A673 (cell line): Measurements from ENCODE around the gene CRNKL1. TPM values are rescaled to one million over a fixed set of nuclear protein-coding genes. Genes with fewer than 3 reads are reported as not detected.

Experiments used
- BruUV-seq: library from RNA; stranded (reverse); fragments of 400-500 nt; replicated peaks from 2 replicates; lab custom pipeline; 2021; lab: Mats Ljungman, UMichigan
- CTCF ChIA-PET: fragments of 300-600 bp; sonication (Branson Sonifier 250); formaldehyde crosslinking; loops from one replicate; lab custom pipeline; 2022; ENCODE audit warnings: antibody characterized with exemption; lab: Charles Lee
- POLR2A ChIA-PET: fragments of 300-600 bp; sonication (Branson Sonifier 250); formaldehyde crosslinking; loops from one replicate; lab custom pipeline; 2022; ENCODE audit warnings: antibody characterized with exemption; ENCODE audit not compliant: low non-redundant PET; lab: Charles Lee
- DNase-seq: peaks from one replicate; pipeline ENCODE4 v3.0.0-alpha.2; 2015; ENCODE audit warnings: low spot score
- H3K27ac ChIP-seq: fragments of 200-600 bp; sonication (generic); 2 replicates; pipeline ENCODE4 v1.5.1; 2016; ENCODE audit warnings: mixed run types, low read depth, mild to moderate bottlenecking, mixed read lengths, antibody characterized with exemption, low read length; ENCODE audit not compliant: poor library complexity, severe bottlenecking
- H3K27me3 ChIP-seq: fragments of 200-600 bp; sonication (generic); replicated peaks from 2 replicates; pipeline ENCODE4 v1.6.1; 2017; ENCODE audit warnings: mixed run types, low read depth, mild to moderate bottlenecking, mixed read lengths, antibody characterized with exemption, low read length; ENCODE audit not compliant: insufficient read depth, poor library complexity
- H3K36me3 ChIP-seq: fragments of 200-600 bp; sonication (generic); 2 replicates; pipeline ENCODE4 v1.6.1; 2016; ENCODE audit warnings: mixed run types, mild to moderate bottlenecking, mixed read lengths, antibody characterized with exemption, low read length; ENCODE audit not compliant: insufficient read depth, poor library complexity, severe bottlenecking
- H3K4me1 ChIP-seq: fragments of 200-600 bp; sonication (generic); 2 replicates; pipeline ENCODE4 v1.6.1; 2017; ENCODE audit warnings: mixed run types, mild to moderate bottlenecking, mixed read lengths, antibody characterized with exemption, low read length; ENCODE audit not compliant: insufficient read depth, poor library complexity, severe bottlenecking
- H3K4me3 ChIP-seq: fragments of 200-600 bp; sonication (generic); 2 replicates; pipeline ENCODE4 v1.5.1; 2016; ENCODE audit warnings: low read depth, mixed run types, mild to moderate bottlenecking, mixed read lengths, low read length; ENCODE audit not compliant: poor library complexity, severe bottlenecking
- H3K9me3 ChIP-seq: fragments of 200-600 bp; sonication (generic); 2 replicates; pipeline ENCODE4 v1.6.1; 2016; ENCODE audit warnings: mixed run types, low read depth, mild to moderate bottlenecking, mixed read lengths, antibody characterized with exemption, low read length; ENCODE audit not compliant: poor library complexity, severe bottlenecking
- EZH2 ChIP-seq: fragments of 200-600 bp; sonication (generic); IDR thresholded peaks from 2 replicates; pipeline ENCODE4 v1.6.1; 2017; ENCODE audit warnings: borderline replicate concordance, low read depth, mild to moderate bottlenecking, mixed read lengths, antibody characterized with exemption, low read length; ENCODE audit not compliant: poor library complexity, severe bottlenecking
- intact Hi-C: fragments of 100-400 bp; cut with micrococcal nuclease; formaldehyde crosslinking; loops from one replicate; pipeline ENCODE4 v1.10.0; 2022; ENCODE audit not compliant: unreplicated experiment
- total RNA-seq: library from RNA; stranded (reverse); gene quantifications from 2 replicates; pipeline ENCODE4 v1.2.3, GENCODE V29; 2021
- TF ChIP-seq, protein P1 (sequence below): fragments of 300-800, 200-600 bp; sonication (generic); conservative IDR thresholded peaks from 2 replicates; pipeline ENCODE4 v1.5.1; 2017; ENCODE audit warnings: low read depth, mild to moderate bottlenecking, antibody characterized with exemption, low read length, moderate library complexity, mixed read lengths

Gene CRNKL1
- total RNA-seq, 1 experiment from 2014 or later: 25.1 TPM

- no peaks in the 10 kb centered on the region for H3K36me3 ChIP-seq
- no peaks in the 10 kb centered on the region for H3K27me3 ChIP-seq
- BruUV-seq: no TSS peak
- ChIA-PET POLR2A (interaction anchor here (0.5 kb wide), 1 partner anchor 74 kb away, joined by 6 read pairs; no protein-coding TSS in a partner anchor), CTCF (interaction anchor here (0.6 to 1.5 kb wide), 2 partner anchors 108 to 209 kb away, joined by 3 to 4 read pairs; no protein-coding TSS in a partner anchor)
- no peak for DNase-seq
- H3K9me3 ChIP-seq: no peaks in the 10 kb centered on the region
- peaks cover 67% of the 10 kb centered on the region for H3K4me1 ChIP-seq
- H3K4me3 ChIP-seq: no peak overlapping the region
- TF ChIP-seq, protein P1, sequence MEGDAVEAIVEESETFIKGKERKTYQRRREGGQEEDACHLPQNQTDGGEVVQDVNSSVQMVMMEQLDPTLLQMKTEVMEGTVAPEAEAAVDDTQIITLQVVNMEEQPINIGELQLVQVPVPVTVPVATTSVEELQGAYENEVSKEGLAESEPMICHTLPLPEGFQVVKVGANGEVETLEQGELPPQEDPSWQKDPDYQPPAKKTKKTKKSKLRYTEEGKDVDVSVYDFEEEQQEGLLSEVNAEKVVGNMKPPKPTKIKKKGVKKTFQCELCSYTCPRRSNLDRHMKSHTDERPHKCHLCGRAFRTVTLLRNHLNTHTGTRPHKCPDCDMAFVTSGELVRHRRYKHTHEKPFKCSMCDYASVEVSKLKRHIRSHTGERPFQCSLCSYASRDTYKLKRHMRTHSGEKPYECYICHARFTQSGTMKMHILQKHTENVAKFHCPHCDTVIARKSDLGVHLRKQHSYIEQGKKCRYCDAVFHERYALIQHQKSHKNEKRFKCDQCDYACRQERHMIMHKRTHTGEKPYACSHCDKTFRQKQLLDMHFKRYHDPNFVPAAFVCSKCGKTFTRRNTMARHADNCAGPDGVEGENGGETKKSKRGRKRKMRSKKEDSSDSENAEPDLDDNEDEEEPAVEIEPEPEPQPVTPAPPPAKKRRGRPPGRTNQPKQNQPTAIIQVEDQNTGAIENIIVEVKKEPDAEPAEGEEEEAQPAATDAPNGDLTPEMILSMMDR: no peak
- TF ChIP-seq EZH2: no peak
- intact Hi-C loops: loop anchor here (5.0 kb wide), 1 partner anchor 92 kb away; no protein-coding TSS in a partner anchor
- peak overlapping the region; percentile 85 for H3K27ac ChIP-seq
Observed at GRCh38 chr20:19993958-19994669, 58.2 kb downstream of the CRNKL1 start.

- Histone ChIP-seq H3K4me3 (peak overlapping the region; percentile 23), H3K9me3 (no peaks in the 10 kb centered on the region), H3K4me1 (peaks cover 67% of the 10 kb centered on the region), H3K36me3 (no peaks in the 10 kb centered on the region), H3K27ac (peak overlapping the region; percentile 85), H3K27me3 (no peaks in the 10 kb centered on the region)
- ChIA-PET POLR2A (interaction anchor here (0.5 to 0.6 kb wide), 2 partner anchors 57 to 73 kb away, joined by 3 to 6 read pairs; no protein-coding TSS in a partner anchor), CTCF (interaction anchor here (0.7 to 1.5 kb wide), 2 partner anchors 208 to 1366 kb away, joined by 4 to 5 read pairs; no protein-coding TSS in a partner anchor)
- TF ChIP-seq, protein P1: no peak
- no peak for TF ChIP-seq EZH2
- intact Hi-C loops: loop anchor here (5.0 kb wide), 1 partner anchor 91 kb away; no protein-coding TSS in a partner anchor
- peak; percentile 91 for DNase-seq
- TSS peak; percentile 64 for BruUV-seq
Observed at GRCh38 chr20:19992996-19993908, 59.0 kb downstream of the CRNKL1 start.

DNA sequence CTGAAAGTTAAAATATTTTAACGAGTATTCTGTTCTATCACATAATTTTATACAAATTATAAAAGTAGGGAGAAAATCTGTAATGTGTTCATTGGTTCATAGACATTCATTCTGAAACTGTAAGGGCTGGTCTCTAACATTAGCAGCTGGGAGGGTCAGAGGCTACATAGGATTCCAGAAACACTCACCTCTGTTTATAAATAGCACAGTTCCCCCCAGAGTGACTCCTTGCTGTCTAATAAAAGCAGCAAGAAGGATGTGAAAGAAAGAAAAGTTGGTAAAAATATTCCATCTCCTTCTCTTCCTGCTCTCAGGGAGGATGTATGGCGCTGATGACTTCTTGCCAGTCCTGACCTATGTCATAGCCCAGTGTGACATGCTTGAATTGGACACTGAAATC lies 60.4 kb downstream of the CRNKL1 start:
- no peak for DNase-seq
- POLR2A ChIA-PET: no interaction called here
- no TSS peak for BruUV-seq
- no peaks in the 10 kb centered on the region for H3K36me3 ChIP-seq
- H3K27me3 ChIP-seq: no peaks in the 10 kb centered on the region
- TF ChIP-seq EZH2: no peak
- TF ChIP-seq, protein P1: no peak
- intact Hi-C loops: loop anchor here (5.0 kb wide), 1 partner anchor 90 kb away; no protein-coding TSS in a partner anchor
- H3K9me3 ChIP-seq: no peaks in the 10 kb centered on the region
- no peak overlapping the region for H3K4me3 ChIP-seq
- CTCF ChIA-PET: no interaction called here
- peaks cover 67% of the 10 kb centered on the region for H3K4me1 ChIP-seq
- peak overlapping the region; percentile 85 for H3K27ac ChIP-seq
